ENCODE measurements around the gene DSCAM.

GRCh38 chr21:40517646-40518045 is 329.3 kb downstream of the DSCAM start:
- TF ChIP-seq CTCF (IDR thresholded peaks at IDR 0.05; ENCODE audit: extremely low read depth in 1 of 2, insufficient read depth in 1 of 2, low read depth in 1 of 2, low read length in 2 of 2) (no peak), POLR2A (IDR thresholded peaks at IDR 0.05; ENCODE audit: low read depth, low read length) (no peak), POLR2AphosphoS5 (IDR thresholded peaks at IDR 0.05; ENCODE audit: insufficient read depth, low read depth, low read length) (no peak), EZH2 (IDR thresholded peaks at IDR 0.05; ENCODE audit: borderline replicate concordance, low read depth, low read length, severe bottlenecking) (no peak), MYC (IDR thresholded peaks at IDR 0.05; ENCODE audit: low read depth, low read length) (no peak), GATA2 (IDR thresholded peaks at IDR 0.05; ENCODE audit: insufficient read depth, insufficient read length, low read depth, low read length) (no peak)
